HCT116 (cell line): Measurements from ENCODE around the gene ALK. TPM values are rescaled to one million over a fixed set of nuclear protein-coding genes. Genes with fewer than 3 reads are reported as not detected.
A peak's percentile ranks its signal among the peaks of the same experiment; 100 is the strongest.

Source experiments
- ATAC-seq: fragments of 200-7000 bp; cut with Tn5 transposase; 2 replicates; pipeline ENCODE4 v1.9.1; 2020; ENCODE audit warnings: mild to moderate bottlenecking, moderate library complexity
- BruUV-seq: library from RNA; stranded (reverse); fragments of 400-500 nt; replicated peaks from 2 replicates; lab custom pipeline; 2021; lab: Mats Ljungman, UMichigan
- CTCF ChIA-PET: fragments of 300-600 bp; sonication (Branson Sonifier 250); formaldehyde crosslinking; loops from one replicate; lab custom pipeline; 2021; ENCODE audit warnings: antibody characterized with exemption; lab: Charles Lee
- POLR2A ChIA-PET: fragments of 300-600, 350-600 bp; sonication (Branson Sonifier 250); formaldehyde crosslinking; loops from one replicate; lab custom pipeline; 2021; ENCODE audit warnings: antibody characterized with exemption; lab: Charles Lee
- RAD21 ChIA-PET, 2 experiments: fragments of 300-600 bp; sonication (Branson Sonifier 250); formaldehyde crosslinking; loops; one replicate each; lab custom pipeline; 2023; ENCODE audit warnings: low total read pairs in 2 of 2; ENCODE audit not compliant: uncharacterized antibody in 2 of 2, unreplicated experiment in 2 of 2, low non-redundant PET in 1 of 2; lab: Charles Lee
- DNase-seq: peaks from one replicate; pipeline ENCODE4 v3.0.0-alpha.2; 2010; ENCODE audit warnings: low read depth, low spot score
- H2AFZ ChIP-seq: fragments of 200-600 bp; shearing (Covaris generic), sonication (generic); 2 replicates; pipeline ENCODE4 v1.6.1; 2017; ENCODE audit warnings: low read depth, mixed run types, mixed read lengths, antibody characterized with exemption, low read length; ENCODE audit not compliant: poor library complexity, severe bottlenecking
- H3K27ac ChIP-seq: 2 replicates; pipeline ENCODE4 v1.5.1; 2012; ENCODE audit warnings: low read depth, low read length
- H3K27me3 ChIP-seq: fragments of 200-600 bp; sonication (generic); 2 replicates; pipeline ENCODE4 v1.6.1; 2016; ENCODE audit warnings: mixed run types, low read length, mixed read lengths; ENCODE audit not compliant: insufficient read depth
- H3K36me3 ChIP-seq, 2 experiments: fragments of 200-500 bp in 1 of 2; fragments of 200-600 bp in 1 of 2; sonication (Bioruptor generic) in 1 of 2; sonication (generic) in 1 of 2; 2 replicates each; pipeline versions ENCODE4 v1.5.1 to v1.6.1; 2014 to 2016; ENCODE audit warnings: low read length in 2 of 2, inconsistent platforms in 1 of 2, mixed read lengths in 1 of 2, mixed run types in 1 of 2; ENCODE audit not compliant: insufficient read depth in 2 of 2, control insufficient read depth in 1 of 2
- H3K4me1 ChIP-seq, 2 experiments: fragments of 200-600 bp in 1 of 2; sonication (generic) in 1 of 2; 2 replicates each; pipeline versions ENCODE4 v1.5.1 to v1.6.1; 2012 to 2017; ENCODE audit warnings: low read length in 2 of 2, inconsistent platforms in 1 of 2, mild to moderate bottlenecking in 1 of 2, mixed read lengths in 1 of 2, mixed run types in 1 of 2, moderate library complexity in 1 of 2; ENCODE audit not compliant: insufficient read depth in 2 of 2, control insufficient read depth in 1 of 2
- H3K4me2 ChIP-seq: fragments of 200-600 bp; sonication (generic); 2 replicates; pipeline ENCODE4 v1.6.1; 2017; ENCODE audit warnings: mixed run types, low read length, mixed read lengths
- H3K4me3 ChIP-seq, 2 experiments: fragments of 200-600 bp in 1 of 2; sonication (generic) in 1 of 2; replicated peaks in 1 of 2; 2 replicates each; pipeline ENCODE4 v1.5.1; 2011 to 2016; ENCODE audit warnings: low read length in 2 of 2, control low read depth in 1 of 2, low read depth in 1 of 2, mild to moderate bottlenecking in 1 of 2, mixed read lengths in 1 of 2, mixed run types in 1 of 2
- H3K79me2 ChIP-seq: fragments of 200-600 bp; sonication (generic); 2 replicates; pipeline ENCODE4 v1.6.1; 2017; ENCODE audit warnings: mild to moderate bottlenecking, mixed run types, low read length, moderate library complexity, mixed read lengths; ENCODE audit not compliant: insufficient read depth
- H3K9ac ChIP-seq: fragments of 200-600 bp; sonication (generic); 2 replicates; pipeline ENCODE4 v1.6.1; 2016; ENCODE audit warnings: low read length, mixed read lengths
- H3K9me2 ChIP-seq: fragments of 200-600 bp; sonication (generic), shearing (Covaris generic); 2 replicates; pipeline ENCODE4 v1.6.1; 2017; ENCODE audit warnings: mixed run types, mild to moderate bottlenecking, moderate library complexity; ENCODE audit not compliant: insufficient read depth
- H3K9me3 ChIP-seq, 2 experiments: fragments of 200-500 bp in 1 of 2; fragments of 200-600 bp in 1 of 2; sonication (Bioruptor generic) in 1 of 2; sonication (generic) in 1 of 2; 2 replicates each; pipeline ENCODE4 v1.6.1; 2014 to 2017; ENCODE audit warnings: low read length in 2 of 2, mixed read lengths in 2 of 2, inconsistent platforms in 1 of 2, low read depth in 1 of 2, mild to moderate bottlenecking in 1 of 2, mixed run types in 1 of 2, moderate library complexity in 1 of 2; ENCODE audit not compliant: control insufficient read depth in 1 of 2, insufficient read depth in 1 of 2
- H4K20me1 ChIP-seq: fragments of 200-600 bp; sonication (generic), shearing (Covaris generic); 2 replicates; pipeline ENCODE4 v1.6.1; 2017; ENCODE audit warnings: mixed run types, mild to moderate bottlenecking, moderate library complexity; ENCODE audit not compliant: insufficient read depth
- CBX3 ChIP-seq: IDR thresholded peaks from 2 replicates; pipeline ENCODE4 v1.6.1; 2012; ENCODE audit warnings: low read depth
- CEBPB ChIP-seq: IDR thresholded peaks from 2 replicates; pipeline ENCODE4 v1.6.1; 2012; ENCODE audit warnings: low read depth
- ELF1 ChIP-seq: IDR thresholded peaks from 2 replicates; pipeline ENCODE4 v1.6.1; 2012; ENCODE audit warnings: low read depth, borderline replicate concordance
- JUND ChIP-seq: IDR thresholded peaks from 2 replicates; pipeline ENCODE4 v1.6.1; 2012
- POLR2A ChIP-seq: IDR thresholded peaks from 2 replicates; pipeline ENCODE4 v1.7.0; 2011; ENCODE audit warnings: borderline replicate concordance; ENCODE audit not compliant: insufficient read depth, insufficient read length; ENCODE audit errors: extremely low read depth
- POLR2AphosphoS5 ChIP-seq: IDR thresholded peaks from 2 replicates; pipeline ENCODE4 v1.6.1; 2011; ENCODE audit warnings: mild to moderate bottlenecking, low read depth, low read length, moderate library complexity
- RAD21 ChIP-seq: IDR thresholded peaks from 2 replicates; pipeline ENCODE4 v1.6.1; 2012; ENCODE audit warnings: low read depth, mild to moderate bottlenecking
- SP1 ChIP-seq: IDR thresholded peaks from 2 replicates; pipeline ENCODE4 v1.6.1; 2012; ENCODE audit warnings: low read depth
- SRF ChIP-seq: IDR thresholded peaks from 2 replicates; pipeline ENCODE4 v1.6.1; 2012; ENCODE audit warnings: low read depth
- TCF7L2 ChIP-seq: IDR thresholded peaks from 2 replicates; pipeline ENCODE4 v1.7.0; 2011; ENCODE audit warnings: borderline replicate concordance, inconsistent platforms; ENCODE audit not compliant: insufficient read depth, insufficient read length; ENCODE audit errors: extremely low read depth
- YY1 ChIP-seq: IDR thresholded peaks from 2 replicates; pipeline ENCODE4 v1.6.1; 2011; ENCODE audit warnings: low read length, low read depth, moderate library complexity, mild to moderate bottlenecking; ENCODE audit not compliant: insufficient replicate concordance; ENCODE audit errors: extremely low read depth
- ZFX ChIP-seq: fragments of 450-650 bp; IDR thresholded peaks from 2 replicates; pipeline ENCODE4 v1.6.1; 2017
- ZNF274 ChIP-seq: fragments of 200-500 bp; sonication (Bioruptor generic); IDR thresholded peaks from 2 replicates; pipeline ENCODE4 v1.6.1; 2014; ENCODE audit warnings: mild to moderate bottlenecking, low read depth, low read length, inconsistent platforms
- intact Hi-C: fragments of 100-400 bp; cut with micrococcal nuclease; formaldehyde crosslinking; loops from 2 replicates; pipeline ENCODE4 v1.10.0; 2022
- total RNA-seq: library from RNA; stranded (reverse); gene quantifications from one replicate; pipeline ENCODE4 v1.2.1, GENCODE V29; 2021; ENCODE audit not compliant: unreplicated experiment
- TF ChIP-seq, protein P1 (sequence below), 3 experiments: fragments of 200-600 bp in 1 of 3; sonication (generic) in 1 of 3; IDR thresholded peaks in 2 of 3; conservative IDR thresholded peaks in 1 of 3; 2 replicates each; pipeline ENCODE4 v1.5.1; 2012 to 2017; ENCODE audit warnings: low read depth in 2 of 3, low read length in 2 of 3, antibody characterized with exemption in 1 of 3, borderline replicate concordance in 1 of 3, control low read depth in 1 of 3, mild to moderate bottlenecking in 1 of 3, mixed read lengths in 1 of 3, mixed run types in 1 of 3, moderate library complexity in 1 of 3; ENCODE audit not compliant: insufficient read depth in 1 of 3

Gene ALK
- total RNA-seq, 1 experiment from 2014 or later: not detected

- Histone ChIP-seq H3K79me2 (no peaks in the 10 kb centered on the region), H3K36me3 (no peaks in the 10 kb centered on the region), H3K9ac (no peak overlapping the region), H3K4me2 (no peak overlapping the region), H3K4me1 (no peaks in the 10 kb centered on the region), H3K4me3 (no peak overlapping the region), H4K20me1 (no peaks in the 10 kb centered on the region), H3K9me2 (no peaks in the 10 kb centered on the region), H3K27me3 (peaks cover 17% of the 10 kb centered on the region; the same call in 1 of the 2 replicates), H3K9me3 (no peaks in the 10 kb centered on the region), H2AFZ (no peak overlapping the region), H3K27ac (no peak overlapping the region)
- TF ChIP-seq ELF1: no peak
- POLR2A ChIA-PET: no interaction called here
- ATAC-seq: peak; percentile 41
- RAD21 ChIA-PET: no interaction called here
- intact Hi-C loops: no loop called here
- DNase-seq: no peak
- CTCF ChIA-PET: no interaction called here
- no TSS peak for BruUV-seq
Observed at GRCh38 chr2:29246383-29247300, 674.7 kb downstream of the ALK start.

DNA sequence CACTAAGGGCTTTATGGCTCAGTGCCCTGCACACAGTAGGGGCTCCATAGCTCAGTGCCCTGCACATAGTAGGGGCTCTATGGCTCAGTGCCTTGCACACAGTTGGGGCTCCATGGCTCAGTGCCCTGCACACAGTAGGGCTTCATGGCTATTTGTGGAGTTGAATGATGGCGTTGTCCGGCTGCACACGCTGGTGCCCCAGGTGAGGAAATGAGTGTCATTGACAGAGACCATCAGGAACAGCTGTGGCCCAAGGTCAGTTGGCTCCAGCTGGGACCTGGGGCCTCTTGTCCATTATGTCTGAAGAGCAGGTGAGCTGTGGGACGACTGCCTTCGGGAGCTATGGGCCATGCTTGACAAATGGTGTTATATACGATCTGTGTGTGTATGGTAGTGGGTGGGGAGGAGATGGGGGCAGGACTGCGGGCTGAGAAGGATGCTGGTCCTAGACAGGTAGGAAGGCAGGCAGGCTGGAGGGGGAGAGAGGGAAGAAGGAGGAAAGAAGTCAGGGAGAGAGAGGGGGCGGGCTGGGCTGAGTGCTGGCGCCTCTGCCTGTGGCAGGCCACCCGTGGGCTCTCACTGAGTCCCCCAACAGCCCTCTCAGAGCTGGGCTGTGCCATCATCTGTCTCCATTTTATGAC lies 675.5 kb downstream of the ALK start:
- H3K4me1 ChIP-seq: no peaks in the 10 kb centered on the region
- ChIA-PET POLR2A (no interaction called here), RAD21 (no interaction called here), CTCF (no interaction called here)
- H3K36me3 ChIP-seq: no peaks in the 10 kb centered on the region
- no peak for TF ChIP-seq RAD21
- TF ChIP-seq CBX3: no peak
- TF ChIP-seq ZNF274: no peak
- TF ChIP-seq POLR2AphosphoS5: no peak
- TF ChIP-seq, protein P1, sequence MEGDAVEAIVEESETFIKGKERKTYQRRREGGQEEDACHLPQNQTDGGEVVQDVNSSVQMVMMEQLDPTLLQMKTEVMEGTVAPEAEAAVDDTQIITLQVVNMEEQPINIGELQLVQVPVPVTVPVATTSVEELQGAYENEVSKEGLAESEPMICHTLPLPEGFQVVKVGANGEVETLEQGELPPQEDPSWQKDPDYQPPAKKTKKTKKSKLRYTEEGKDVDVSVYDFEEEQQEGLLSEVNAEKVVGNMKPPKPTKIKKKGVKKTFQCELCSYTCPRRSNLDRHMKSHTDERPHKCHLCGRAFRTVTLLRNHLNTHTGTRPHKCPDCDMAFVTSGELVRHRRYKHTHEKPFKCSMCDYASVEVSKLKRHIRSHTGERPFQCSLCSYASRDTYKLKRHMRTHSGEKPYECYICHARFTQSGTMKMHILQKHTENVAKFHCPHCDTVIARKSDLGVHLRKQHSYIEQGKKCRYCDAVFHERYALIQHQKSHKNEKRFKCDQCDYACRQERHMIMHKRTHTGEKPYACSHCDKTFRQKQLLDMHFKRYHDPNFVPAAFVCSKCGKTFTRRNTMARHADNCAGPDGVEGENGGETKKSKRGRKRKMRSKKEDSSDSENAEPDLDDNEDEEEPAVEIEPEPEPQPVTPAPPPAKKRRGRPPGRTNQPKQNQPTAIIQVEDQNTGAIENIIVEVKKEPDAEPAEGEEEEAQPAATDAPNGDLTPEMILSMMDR (IDR thresholded peaks at IDR 0.05 in 2 of 3, conservative IDR thresholded peaks at IDR 0.05 in 1 of 3; ENCODE audit: borderline replicate concordance in 1 of 3, insufficient read depth in 1 of 3, low read depth in 2 of 3, low read length in 2 of 3): no peak
- no peak for TF ChIP-seq ZFX
- no peak for TF ChIP-seq SRF
- TF ChIP-seq SP1: no peak
- TF ChIP-seq JUND: no peak
- no peak for TF ChIP-seq TCF7L2
- no peak for TF ChIP-seq CEBPB
- TF ChIP-seq YY1: no peak
- no peak for TF ChIP-seq POLR2A
- H3K4me3 ChIP-seq: no peak overlapping the region
- no peak overlapping the region for H2AFZ ChIP-seq
- BruUV-seq: no TSS peak
- H3K9ac ChIP-seq: no peak overlapping the region
- no peak overlapping the region for H3K4me2 ChIP-seq
- no peaks in the 10 kb centered on the region for H3K79me2 ChIP-seq
- H3K9me3 ChIP-seq: no peaks in the 10 kb centered on the region
- peak; percentile 53 for ATAC-seq
- no peaks in the 10 kb centered on the region for H4K20me1 ChIP-seq
- H3K27ac ChIP-seq: no peak overlapping the region
- DNase-seq: no peak
- peaks cover 22% of the 10 kb centered on the region; the same call in 1 of the 2 replicates for H3K27me3 ChIP-seq
- intact Hi-C loops: no loop called here
- H3K9me2 ChIP-seq: no peaks in the 10 kb centered on the region
